NCI-H187 treated with DMSO at 0.1 percent for 48 hours (cell line): ENCODE results near the gene SH3BGR.
"Not testable (repeated sequence)": the region's sequence is repeated elsewhere in the genome, so short reads cannot be mapped to it uniquely, and the experiment has no call there.

ENCODE experiments used
- DNase-seq: peaks from one replicate; lab custom pipeline; 2025; lab: John Stamatoyannopoulos, UW

Gene SH3BGR

DNA sequence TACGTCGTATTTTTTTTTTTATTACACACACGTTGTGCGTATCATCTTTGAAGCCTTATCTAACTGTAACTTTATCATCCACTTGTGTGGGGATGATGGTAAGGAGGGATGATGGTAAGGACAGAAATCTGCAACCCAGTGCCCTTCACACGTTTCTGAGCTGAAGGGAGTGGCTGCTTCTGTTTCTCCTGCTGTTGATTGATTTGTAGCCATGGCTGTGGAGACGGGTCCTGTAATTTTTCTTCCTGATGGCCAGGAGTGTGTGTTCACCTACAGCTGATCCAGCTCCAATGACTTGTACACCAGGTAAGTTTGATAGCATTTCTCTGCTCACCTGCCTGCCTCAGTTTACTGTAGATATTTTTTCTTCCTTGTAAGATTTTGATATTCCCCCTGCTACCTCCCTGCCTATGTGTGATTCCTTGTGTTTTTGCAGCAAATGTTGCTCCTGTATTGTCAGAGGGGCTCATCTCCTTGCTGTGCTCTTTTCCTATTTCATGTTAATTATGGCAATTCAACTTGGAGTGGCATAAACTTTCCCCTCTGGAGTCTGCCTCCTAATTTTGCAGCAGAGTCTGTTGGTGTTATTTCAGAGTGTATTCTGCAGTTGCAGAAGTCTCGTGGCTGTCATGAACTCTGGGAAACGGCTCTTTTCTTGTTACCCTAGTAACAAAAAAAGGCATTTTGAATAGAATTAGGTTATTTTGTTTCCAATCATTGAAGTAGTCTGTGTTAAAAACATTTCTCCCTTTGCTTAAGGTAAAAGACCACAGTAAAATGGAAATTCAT lies 64.1 kb downstream of the SH3BGR start:
- no peak for DNase-seq

DNA sequence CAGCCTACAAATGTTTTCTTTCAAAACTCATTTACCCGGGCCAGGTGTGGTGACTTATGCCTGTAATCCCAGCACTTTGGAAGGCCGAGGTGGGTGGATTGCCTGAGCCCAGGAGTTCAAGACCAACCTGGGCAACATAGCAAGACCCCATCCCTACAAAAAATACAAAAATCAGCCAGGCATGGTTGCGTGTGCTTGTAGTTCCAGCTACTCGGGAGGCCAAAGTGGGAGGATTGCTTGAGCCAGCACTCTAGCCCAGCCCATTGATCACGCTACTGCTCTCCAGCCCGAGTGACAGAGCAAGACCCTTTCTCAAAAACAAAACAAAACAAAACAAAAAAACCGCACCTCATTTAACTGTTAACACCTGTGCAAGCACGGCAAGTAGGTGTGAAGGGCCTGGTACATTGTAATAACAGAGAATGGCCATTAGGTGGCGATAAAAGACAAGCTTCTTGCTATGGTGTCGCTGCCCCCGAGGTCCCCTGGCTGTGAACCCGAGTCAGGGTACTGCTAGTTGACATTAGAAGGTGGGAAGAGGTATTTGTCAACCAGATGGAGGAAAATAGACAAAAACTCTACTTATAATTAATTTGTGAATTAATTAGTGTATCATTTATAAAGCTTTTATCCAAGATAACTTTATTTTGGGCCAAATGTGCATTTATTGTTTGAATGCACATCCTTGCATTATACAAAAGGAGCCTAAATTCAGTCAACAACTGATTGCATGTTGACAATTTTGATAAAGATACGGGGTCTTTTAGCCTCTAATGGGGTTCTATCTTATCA lies 66.5 kb downstream of the SH3BGR start:
- peak; percentile 49 for DNase-seq

DNA sequence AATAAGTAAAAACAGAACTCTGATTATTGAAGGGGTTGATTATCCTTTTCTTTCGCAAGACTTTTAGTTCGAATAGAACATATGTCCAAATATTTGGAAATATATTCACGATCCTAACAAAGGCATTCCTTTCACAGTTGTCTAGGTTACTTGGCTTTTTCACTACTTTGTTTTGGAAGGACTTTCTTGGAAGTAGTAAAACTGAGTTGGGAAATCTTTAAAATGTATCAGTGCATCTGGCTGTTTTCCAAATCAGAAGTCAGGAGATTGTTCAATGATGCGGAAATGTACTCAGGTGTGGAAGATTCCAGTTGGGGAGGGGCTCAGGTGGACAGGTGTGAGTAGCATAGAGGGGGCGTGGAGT lies 67.1 kb downstream of the SH3BGR start:
- no peak for DNase-seq

DNA sequence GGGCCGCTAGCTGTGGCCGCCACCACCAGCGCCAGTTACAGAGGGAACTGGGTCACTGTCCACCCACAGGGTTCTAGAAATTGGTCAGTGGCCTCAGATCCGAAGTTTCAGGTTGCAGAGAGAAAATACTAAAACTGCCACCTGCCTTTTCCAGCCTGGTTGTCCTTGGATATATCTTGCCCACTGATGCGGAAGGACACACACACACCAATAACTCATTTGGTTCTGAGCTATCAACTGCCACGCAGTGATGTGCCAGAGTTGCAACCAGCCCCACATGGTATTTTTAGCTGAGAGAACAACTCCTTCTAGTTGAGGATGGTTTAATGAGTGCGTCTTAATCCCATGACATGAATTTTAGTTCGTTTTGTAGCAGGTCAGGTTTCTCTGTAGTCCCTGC lies 68.1 kb downstream of the SH3BGR start:
- no peak for DNase-seq

DNA sequence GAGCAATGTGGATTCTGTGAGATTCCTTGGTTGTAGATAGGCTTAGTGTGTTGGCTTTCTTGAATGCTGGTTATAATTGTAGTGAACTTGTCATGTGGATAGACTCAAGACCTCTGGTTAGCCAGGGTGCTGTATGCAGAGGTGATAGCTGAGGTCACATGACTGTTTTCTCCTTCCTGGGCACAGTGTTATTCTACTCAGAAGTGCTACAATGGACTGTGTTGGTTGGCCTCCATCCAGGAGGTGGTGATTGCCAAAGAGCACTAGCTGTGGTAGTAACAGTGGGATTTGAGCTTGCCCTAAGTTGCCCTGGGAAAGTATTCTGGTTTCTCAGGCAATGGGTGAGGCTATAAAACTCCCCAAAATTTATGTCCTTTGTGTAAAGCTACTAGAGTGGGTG lies 71.6 kb downstream of the SH3BGR start:
- no peak for DNase-seq

DNA sequence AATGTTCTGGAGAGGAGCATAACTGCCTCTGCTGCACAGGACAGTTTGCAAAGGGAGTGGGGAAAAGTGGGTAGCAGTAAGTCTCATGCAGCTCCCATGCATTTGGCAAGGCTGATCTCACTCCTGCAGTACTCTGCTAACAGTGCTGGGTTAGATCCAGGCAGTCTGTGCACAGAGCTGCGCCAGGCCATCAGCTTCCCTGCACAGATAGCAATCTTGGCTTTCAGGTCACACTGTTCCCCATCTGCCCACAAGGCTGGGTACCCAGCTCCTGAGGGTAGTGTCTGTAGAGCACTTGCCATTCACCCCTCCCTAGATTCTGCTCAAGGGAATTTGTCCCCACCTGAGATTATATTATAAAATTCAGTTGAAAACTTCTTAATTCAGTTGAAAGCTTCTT lies 72.1 kb downstream of the SH3BGR start:
- no peak for DNase-seq

DNA sequence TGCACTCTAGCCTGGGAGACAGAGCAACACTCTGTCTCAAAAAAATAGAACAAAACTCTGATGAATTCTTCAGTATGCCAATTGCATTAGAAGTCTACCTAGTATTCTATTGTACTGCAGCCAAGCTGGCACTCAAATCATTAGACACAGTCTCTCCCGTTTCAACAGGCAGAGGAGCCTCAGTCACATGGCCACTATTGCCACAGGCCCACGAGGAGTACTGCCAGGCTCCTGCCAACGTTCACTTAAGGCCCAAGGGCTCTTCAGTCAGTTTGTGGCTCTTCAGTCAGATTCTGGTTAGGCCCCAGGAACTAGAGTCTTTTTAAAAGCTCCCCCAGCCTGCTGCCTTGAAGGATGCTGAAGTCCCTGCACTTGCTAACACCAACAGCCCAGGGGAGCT lies 73.4 kb downstream of the SH3BGR start:
- DNase-seq = no peak

DNA sequence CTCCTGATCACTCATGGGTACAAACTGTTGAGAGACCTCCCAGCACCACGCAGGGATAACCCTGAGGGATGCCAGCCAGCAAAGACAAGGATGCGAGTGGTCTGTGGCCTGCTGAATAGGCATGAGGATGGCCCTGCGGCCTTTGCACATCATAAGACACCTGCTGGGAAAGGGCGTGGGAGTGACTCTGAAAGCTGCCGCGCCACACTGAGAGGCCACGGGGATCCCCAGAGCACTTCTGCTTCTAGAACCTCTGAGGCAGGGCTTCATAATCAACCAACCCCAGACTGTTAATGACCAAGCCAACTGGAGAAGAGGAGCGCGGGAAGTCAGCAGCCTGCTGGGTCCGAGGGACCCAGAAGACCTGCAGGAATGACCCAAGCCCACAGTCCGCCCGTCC lies 73.8 kb downstream of the SH3BGR start:
- no peak for DNase-seq

DNA sequence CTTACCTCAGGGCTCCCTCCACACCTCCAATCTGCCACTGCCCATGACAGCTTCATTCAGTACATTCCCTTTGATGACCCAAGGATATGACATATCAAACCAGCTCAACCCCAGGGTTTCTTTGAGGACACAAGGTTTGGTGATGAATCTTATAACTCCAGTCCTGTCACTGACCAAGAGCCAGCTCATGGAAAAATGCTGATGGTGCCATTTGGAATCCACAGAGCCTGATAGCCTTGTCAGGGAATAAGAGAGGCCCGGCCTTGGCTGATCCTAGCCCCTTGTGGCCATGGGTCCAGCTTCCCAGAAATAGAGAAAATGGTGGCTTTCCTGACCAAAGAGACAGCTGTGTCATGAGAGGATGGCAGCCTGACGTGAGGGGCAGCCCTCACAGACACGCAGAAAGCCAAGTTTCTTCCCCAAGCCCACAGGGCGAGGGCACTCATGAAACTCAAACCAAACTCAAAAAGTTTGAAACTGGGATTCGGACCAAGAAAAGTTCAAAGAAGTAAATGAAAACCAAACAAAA lies 75.4 kb downstream of the SH3BGR start:
- DNase-seq = no peak

DNA sequence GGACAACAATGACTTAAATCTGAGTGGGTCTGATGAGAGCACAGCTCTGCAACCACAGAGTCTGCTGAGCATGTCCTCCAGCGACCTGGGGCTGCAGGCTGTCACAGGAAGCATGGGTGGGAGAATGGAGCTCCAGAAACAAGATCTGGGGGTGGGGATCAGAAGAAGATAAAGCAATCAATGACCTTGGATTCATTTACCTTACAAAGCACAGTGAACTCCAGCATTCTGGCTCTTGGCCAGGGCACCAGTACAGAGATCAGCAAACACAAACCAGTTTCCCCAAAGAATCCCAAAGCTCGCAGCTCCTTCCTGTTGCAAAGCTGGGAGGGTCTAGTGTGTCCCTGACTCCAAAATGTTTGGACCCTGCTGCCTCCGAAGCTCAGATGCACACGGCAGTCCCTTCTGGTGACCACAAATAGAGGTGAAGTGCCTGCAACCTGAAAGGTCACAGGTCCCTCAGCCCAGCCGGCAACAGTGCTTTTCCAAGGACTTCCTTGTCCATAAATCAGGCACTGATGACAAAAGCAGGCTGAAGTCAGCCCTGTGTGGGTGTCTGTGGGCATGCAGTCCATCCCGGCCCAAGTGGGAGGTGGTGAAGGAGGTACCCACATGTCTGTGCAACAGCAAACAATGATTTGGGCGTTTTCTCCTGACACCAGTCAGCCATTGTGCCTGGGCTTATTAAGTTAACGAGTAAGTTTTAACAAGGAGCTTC lies 76.1 kb downstream of the SH3BGR start:
- no peak for DNase-seq

DNA sequence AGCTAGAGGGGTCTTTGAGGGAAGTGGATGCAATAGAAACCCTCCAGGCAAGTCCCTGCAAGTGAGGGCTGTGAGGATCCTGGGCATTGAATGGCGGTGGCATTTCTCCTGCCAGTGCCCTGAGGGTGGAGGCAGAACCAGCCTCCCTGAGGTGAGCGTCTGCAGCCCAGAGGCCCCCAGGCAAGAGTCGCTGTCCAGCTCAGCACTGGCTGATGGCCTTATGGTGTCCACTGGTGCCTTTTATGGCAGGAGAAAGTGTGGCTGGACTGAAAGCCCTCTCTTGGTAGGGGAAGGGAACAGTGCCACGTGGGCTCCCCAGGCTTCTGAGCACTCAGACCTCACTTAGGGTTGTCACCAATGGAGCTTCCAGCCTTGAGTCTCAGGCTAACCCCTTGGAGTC lies 77.3 kb downstream of the SH3BGR start:
- DNase-seq = no peak

DNA sequence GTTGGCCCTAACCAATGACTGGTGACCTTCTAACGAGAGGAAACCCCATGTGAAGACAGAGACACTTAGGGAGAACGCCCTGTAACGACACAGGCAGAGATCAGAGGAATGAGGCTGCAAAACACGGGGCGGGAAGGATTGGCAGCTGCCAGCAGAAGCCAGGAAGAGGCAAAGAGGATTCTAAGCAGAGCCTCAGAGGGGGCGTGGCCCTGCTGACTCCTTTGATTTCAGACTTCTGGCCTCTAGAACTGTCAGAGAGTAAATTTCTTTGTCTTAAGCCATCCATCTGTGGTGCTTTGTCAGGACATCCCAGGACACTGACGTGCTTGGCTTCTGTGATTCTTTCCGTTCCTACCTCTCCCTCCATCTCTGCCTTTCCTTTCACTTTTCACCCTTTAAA lies 79.3 kb downstream of the SH3BGR start:
- no peak for DNase-seq

DNA sequence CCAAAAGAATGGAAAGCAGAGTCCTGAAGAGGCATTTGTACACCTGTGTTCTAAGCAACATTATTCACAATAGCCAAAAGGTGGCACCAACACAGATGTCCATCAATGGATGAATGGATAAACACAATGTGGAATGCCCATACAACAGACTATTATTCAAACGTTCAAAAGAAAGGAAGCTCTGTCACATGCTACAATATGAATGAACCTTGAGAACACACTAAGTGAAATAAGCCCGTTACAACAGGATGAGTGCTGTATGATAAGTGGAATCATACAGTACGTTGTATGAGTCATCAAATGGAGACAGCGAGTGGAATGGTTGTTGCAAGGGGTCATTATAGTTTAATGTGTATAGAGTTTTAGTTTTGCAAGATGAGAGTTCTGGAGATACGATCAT lies 80.1 kb downstream of the SH3BGR start:
- DNase-seq = peak; percentile 13

DNA sequence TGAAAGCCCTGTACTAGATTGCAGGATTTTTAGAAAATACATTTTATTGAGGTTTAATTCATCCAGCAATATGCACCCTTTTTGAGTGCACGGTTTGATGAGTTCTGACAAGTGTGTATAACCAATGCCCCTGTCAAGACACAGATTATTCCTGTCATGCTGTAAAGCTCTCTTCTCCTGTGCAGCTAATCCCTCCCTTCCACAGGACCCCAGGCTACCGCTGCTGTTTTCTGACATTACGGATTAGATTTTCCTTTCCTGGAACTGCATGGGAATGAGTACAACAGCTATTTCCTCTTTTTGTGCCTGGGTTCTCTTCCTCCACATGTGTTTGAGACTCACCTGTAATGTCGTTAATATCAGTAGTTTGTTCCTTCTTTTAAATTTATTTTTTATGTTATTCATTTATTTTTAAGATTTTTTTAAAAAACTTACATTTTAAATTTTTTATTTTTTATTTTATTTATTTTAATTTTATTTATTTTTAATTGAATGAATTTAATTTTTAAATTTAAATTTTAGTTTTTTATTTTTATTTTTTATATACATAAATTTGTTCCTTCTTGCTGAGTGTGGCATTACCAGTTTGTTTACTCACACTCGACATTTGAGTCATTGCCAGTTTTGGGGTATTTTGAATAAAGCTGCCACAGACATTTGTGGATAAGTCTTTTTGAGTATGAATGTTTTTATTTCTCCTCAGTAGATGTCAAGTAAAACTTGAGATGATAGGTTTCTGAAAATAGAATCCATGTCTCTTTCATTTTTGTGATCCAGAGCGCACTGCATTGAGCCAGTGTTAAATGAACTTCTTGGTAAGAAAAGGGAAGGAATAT lies 82.0 kb downstream of the SH3BGR start:
- no peak for DNase-seq

DNA sequence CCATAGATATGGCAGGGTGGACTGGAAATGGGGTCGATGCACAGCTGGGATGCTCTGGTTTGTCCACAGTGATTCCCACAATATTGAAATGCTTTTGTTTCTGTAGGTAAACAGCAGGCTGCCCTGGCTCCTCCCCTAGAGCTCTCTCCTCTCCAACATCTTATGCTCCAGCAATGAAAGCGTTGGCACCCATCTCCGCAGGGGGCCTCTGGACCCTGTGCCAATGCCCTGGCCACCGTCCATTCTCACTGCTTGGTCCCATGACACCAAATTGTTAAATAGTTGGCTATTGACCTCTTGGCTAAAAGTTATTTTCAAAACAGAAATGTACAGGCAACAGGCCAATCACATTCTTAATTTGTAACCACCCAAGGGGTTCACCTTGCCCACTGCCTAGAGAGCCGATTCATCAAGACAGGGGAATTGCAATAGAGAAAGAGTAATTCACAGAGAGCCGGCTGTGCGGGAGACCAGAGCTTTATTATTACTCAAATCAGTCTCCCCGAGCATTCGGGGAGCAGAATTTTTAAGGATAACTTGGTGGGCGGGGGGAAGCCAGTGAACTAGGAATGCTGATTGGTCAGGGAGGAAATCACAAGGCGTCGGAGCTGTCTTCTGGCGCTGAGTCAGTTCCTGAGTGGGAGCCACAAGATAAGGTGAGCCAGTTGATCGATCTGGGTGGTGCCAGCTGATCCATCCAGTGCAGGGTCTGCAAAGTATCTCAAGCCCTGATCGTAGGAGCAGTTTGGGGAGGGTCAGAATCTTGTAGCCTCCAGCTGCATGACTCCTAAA lies 84.1 kb downstream of the SH3BGR start:
- DNase-seq = no peak

DNA sequence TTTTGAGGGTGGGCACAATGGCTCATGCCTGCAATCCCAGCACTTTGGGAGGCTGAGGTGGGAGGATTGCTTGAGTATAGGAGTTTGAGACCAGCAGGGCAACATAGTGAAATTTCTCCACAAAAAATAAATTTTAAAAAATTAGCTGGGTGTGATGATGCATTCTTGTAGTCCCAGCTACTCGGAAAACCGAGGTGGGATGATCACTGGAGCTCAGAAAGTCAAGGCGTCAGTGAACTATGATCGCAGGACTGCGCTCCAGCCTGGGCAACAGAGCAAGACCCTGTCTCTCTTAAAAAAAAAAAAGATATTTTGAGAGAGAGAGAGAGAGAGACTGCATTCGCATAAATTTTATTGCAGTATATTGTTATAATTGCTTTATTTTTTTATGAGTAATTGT lies 85.1 kb downstream of the SH3BGR start:
- DNase-seq = no peak

DNA sequence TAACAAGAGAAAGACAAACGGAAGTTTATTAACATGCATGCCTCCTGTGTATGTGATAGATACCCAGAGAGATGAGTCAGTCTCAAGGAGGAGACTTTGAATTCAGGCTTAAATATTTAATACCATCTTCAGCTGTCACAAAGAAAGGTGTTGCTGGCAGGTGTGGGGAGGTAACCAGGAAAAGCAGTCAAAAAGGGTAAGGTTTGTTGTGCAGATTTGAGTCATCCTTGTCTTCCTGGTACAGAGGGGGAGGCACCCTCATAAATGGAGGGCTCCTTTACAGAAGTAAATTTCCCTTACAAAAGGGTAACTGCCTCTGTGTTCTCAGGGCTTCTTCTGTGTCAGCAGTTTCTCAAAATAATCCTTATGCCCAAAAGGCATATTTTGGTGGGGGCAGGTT lies 85.8 kb downstream of the SH3BGR start:
- DNase-seq = no peak

DNA sequence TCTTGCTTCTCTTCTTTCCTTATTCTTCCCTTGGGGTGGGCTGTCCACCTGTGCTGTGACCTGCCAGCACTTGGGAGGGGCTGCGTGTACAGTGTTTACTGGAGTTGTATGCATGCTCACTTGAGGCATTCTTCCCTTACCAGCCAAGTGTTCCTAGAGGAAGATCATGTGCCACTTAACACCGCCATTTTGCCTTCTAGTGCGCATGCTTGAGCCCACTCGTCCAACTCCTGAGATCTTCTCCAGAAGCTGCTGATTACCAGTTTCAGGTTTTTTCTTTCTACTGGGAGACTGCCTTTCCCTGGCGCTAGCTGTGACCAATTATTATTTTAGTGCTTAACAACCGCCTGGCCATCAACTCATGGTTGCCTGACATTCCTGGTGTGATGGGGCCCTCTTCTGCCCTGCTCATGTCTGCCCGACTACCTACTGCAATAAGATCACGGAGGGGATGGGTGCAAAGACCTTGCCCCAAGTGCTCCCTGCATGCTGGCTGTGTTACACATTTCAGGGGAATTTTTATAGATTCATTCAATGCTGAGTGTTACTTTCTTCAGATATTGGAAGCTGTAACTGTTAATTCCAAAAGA lies 86.8 kb downstream of the SH3BGR start:
- no peak for DNase-seq

DNA sequence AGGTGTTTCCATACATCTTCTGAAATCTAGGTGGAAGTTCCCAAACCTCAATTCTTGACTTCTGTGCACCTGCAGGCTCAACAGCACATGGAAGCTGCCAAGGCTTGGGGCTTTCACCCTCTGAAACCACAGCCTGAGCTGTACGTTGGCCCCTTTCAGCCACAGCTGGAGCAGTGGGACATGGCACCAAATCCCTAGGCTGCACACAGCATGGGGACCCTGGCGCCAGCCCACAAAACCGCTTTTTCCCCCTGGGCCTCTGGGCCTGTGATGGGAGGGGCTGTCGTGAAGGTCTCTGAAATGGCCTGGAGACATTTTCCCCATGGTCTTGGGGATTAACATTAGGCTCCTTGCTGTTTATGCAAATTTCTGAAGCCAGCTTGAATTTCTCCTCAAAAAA lies 88.6 kb downstream of the SH3BGR start:
- not testable (repeated sequence) for DNase-seq

DNA sequence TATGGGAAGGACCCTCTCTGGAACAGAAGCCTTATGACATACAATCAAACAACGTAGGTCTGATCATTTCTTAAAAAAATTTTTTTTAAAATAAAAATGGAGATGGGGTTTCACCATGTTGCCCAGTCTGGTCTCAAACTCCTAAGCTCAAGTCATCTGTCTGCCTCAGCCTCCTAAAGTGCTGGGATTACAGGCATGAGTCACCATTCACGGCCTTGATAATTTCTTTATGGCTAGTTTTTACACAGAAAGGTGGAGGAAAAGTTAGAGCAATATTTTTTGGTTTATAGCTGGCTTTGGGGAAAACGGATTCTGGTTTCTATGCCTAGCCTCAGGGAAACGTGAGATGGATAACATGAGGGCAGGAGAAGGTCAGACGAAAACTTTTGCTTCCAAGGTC lies 91.0 kb downstream of the SH3BGR start:
- no peak for DNase-seq

DNA sequence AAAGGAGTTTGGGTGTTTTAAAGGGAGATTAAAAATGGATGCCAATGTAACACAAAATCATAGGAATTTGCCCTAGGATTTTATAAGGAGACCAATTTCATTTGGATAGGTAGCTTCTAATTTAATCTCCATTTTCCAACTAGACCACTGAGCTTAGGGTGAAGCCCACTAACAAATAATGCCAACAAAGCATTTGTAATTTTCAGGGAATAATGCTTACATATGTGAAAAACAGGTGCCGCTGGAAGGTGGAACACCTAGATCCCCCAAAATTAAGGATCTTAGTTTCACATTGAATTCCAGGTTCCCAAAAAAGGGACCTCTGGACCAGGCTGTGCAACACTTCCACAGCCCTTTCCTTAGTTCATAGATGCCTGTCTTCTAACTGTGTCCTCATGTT lies 94.8 kb downstream of the SH3BGR start:
- DNase-seq = no peak
